C4-2B (cell line): ENCODE data around the gene RABGGTA.

Source experiments
- CTCF ChIP-seq: fragments of 450-650 bp; conservative IDR thresholded peaks from 2 replicates; pipeline ENCODE4 v1.5.1; 2017; ENCODE audit warnings: mild to moderate bottlenecking
- ZFX ChIP-seq: fragments of 450-650 bp; IDR thresholded peaks from 2 replicates; pipeline ENCODE4 v1.6.1; 2017

DNA sequence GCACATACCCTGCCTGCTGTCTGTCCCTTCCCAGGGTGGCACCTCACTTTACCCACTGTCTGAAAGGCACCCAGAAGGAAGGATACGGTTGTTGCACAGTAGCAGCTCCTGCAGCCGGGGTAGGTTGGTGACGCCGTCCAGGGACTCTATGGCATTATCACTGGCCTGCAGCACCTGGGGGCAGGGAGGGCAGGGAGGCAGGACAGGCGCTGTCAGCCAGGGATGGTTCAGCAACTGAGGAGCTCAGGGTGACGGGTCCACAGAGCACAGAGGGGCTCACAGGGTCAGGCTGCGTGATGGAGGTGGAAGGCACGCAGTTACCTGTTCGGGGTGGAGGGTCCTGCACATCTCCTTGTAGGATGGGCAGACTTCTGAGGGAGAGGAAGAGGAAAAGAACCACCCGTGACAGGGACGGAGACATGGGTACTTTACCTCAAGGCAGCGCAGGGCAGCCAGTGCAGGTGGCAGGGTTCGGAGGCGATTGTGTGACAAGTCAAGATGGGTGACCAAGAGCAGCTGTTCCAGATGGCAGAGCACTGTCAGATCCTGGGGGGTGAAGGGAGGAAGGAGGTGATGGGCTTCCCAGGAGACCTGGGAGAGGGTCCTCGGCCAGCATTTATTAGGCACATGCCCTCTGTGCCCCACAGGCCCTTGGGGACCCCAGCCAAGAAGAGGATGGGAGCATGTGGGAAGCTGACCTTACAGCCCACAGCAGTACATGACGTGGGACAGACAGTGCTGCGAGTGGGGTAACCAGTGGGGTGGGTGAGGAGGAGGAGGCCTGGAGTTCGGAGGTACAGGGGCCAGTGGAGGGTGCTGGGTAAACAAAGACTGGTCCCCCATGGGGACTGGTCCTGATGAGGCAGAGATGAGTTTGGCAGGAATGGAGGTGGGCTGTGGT is 4.8 kb downstream of the RABGGTA start:
- no peak for TF ChIP-seq CTCF
- no peak for TF ChIP-seq ZFX
